ENCODE measurements around the gene PEDS1. TPM values are rescaled to one million over a fixed set of nuclear protein-coding genes. Genes with fewer than 3 reads are reported as not detected.

PEDS1 gene
- total and polyA plus RNA-seq, 2 of the 13 experiments (the other 11 are each of a cell fraction or from before 2014, with no cell fraction given) = 30.5 to 93.9 TPM

DNA sequence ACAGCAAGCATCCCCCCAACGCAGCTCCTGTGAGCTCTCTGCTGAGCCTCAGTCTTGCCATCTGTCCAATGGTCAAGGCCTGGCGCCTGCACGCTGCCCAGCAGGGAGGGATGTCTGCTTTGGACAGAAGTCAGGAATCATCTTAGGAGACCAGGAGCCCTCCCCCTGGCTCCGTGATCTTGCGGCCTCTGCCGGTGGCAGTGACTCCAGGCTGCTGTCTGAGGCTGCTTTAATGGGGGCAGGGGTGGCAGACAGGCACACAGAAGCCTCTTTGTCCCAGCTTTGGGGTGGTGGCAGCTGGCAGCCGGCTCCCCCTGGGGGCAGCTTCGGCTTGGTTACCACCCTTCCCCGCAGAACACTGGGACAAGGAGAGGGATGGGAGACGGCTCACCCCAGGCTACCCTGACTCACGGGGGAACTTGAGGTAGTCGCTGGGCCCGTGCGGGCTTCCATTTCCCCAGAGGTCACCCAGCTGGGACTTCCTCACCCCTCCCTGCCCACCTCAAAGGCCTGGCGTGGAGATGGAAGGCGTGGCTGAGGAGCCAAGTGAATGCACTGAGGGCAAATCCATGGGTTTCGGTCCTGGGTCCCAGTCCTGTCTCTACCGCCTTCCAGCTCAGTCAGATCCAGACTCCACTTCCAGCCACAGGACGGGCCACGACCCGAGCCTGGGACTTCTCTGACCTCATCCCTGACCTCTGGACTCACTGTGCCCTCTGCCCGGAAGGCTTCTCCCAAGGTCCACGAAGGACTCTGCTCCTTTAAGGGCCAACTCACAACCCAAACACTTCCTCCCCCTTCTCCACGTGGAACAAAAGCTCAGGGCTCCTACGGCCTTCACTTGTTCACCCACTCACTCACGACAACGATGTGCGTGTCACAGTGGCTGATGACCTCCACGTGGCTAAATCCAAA lies 14.8 kb downstream of the PEDS1 start (continued):
- TF ChIP-seq, protein P1, sequence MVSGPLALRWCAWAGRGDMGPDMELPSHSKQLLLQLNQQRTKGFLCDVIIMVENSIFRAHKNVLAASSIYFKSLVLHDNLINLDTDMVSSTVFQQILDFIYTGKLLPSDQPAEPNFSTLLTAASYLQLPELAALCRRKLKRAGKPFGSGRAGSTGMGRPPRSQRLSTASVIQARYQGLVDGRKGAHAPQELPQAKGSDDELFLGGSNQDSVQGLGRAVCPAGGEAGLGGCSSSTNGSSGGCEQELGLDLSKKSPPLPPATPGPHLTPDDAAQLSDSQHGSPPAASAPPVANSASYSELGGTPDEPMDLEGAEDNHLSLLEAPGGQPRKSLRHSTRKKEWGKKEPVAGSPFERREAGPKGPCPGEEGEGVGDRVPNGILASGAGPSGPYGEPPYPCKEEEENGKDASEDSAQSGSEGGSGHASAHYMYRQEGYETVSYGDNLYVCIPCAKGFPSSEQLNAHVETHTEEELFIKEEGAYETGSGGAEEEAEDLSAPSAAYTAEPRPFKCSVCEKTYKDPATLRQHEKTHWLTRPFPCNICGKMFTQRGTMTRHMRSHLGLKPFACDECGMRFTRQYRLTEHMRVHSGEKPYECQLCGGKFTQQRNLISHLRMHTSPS (CRISPR knock-in tag; IDR thresholded peaks at IDR 0.05; ENCODE audit: low read depth) = 0 out of 2 replicates have a peak, but pooled peaks have one; percentile 21
- TF ChIP-seq, protein P2, sequence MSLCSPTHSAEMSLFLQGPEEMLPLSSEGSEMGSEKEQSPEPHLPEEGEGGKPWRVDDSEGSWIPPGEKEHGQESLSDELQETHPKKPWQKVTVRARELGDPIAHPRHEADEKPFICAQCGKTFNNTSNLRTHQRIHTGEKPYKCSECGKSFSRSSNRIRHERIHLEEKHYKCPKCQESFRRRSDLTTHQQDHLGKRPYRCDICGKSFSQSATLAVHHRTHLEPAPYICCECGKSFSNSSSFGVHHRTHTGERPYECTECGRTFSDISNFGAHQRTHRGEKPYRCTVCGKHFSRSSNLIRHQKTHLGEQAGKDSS (CRISPR knock-in tag; IDR thresholded peaks at IDR 0.05; ENCODE audit: borderline replicate concordance, low read depth) = peak; percentile 41; the same call in 1 of the 2 replicates
- TF ChIP-seq NCOR1 (IDR thresholded peaks at IDR 0.05; ENCODE audit: borderline replicate concordance, low read length) (no peak; the same call in 1 of the 2 replicates), MYNN (CRISPR knock-in tag; IDR thresholded peaks at IDR 0.05; ENCODE audit: low read depth) (no peak), PLRG1 (conservative IDR thresholded peaks at IDR 0.05) (no peak), ZFY (CRISPR knock-in tag; IDR thresholded peaks at IDR 0.05) (0 out of 2 replicates have a peak, but pooled peaks have one; percentile 6), HMGA1 (CRISPR knock-in tag; conservative IDR thresholded peaks at IDR 0.05) (no peak), ZNF7 (CRISPR knock-in tag; IDR thresholded peaks at IDR 0.05) (no peak), KLF16 (CRISPR knock-in tag; IDR thresholded peaks at IDR 0.05) (peak in 1 of 2 experiments; percentile 6; a peak in 1 of 4 replicates), CEBPB (IDR thresholded peaks at IDR 0.05; ENCODE audit: borderline replicate concordance, low read depth, low read length) (no peak), SNRNP70 (IDR thresholded peaks at IDR 0.05; ENCODE audit: low read depth, low read length) (no peak), ZNF652 (CRISPR knock-in tag; IDR thresholded peaks at IDR 0.05; ENCODE audit: borderline replicate concordance, low read depth) (no peak)
- TF ChIP-seq, protein P3, sequence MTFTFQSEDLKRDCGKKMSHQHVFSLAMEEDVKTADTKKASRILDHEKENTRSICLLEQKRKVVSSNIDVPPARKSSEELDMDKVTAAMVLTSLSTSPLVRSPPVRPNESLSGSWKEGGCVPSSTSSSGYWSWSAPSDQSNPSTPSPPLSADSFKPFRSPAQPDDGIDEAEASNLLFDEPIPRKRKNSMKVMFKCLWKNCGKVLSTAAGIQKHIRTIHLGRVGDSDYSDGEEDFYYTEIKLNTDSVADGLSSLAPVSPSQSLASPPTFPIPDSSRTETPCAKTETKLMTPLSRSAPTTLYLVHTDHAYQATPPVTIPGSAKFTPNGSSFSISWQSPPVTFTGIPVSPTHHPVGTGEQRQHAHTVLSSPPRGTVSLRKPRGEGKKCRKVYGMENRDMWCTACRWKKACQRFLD (CRISPR knock-in tag; IDR thresholded peaks at IDR 0.05; ENCODE audit: borderline replicate concordance) = no peak
- TF ChIP-seq, protein P4, sequence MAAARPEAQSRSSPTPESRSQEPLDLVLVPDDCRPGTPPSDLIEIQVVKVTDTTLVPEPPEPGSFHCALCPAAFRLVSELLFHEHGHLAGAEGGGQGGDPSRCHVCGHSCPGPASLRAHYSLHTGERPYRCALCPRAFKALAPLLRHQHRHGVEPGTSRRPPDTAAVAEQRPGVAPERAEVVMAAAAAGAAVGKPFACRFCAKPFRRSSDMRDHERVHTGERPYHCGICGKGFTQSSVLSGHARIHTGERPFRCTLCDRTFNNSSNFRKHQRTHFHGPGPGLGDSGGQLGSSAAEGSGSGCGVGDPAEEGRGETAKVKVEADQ (CRISPR knock-in tag; IDR thresholded peaks at IDR 0.05; ENCODE audit: borderline replicate concordance) = no peak
- TF ChIP-seq, protein P5, sequence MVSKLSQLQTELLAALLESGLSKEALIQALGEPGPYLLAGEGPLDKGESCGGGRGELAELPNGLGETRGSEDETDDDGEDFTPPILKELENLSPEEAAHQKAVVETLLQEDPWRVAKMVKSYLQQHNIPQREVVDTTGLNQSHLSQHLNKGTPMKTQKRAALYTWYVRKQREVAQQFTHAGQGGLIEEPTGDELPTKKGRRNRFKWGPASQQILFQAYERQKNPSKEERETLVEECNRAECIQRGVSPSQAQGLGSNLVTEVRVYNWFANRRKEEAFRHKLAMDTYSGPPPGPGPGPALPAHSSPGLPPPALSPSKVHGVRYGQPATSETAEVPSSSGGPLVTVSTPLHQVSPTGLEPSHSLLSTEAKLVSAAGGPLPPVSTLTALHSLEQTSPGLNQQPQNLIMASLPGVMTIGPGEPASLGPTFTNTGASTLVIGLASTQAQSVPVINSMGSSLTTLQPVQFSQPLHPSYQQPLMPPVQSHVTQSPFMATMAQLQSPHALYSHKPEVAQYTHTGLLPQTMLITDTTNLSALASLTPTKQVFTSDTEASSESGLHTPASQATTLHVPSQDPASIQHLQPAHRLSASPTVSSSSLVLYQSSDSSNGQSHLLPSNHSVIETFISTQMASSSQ (IDR thresholded peaks at IDR 0.05; ENCODE audit: low read depth) = no peak
- TF ChIP-seq, protein P5 (CRISPR knock-in tag; IDR thresholded peaks at IDR 0.05; ENCODE audit: borderline replicate concordance) = no peak
- TF ChIP-seq, protein P6, sequence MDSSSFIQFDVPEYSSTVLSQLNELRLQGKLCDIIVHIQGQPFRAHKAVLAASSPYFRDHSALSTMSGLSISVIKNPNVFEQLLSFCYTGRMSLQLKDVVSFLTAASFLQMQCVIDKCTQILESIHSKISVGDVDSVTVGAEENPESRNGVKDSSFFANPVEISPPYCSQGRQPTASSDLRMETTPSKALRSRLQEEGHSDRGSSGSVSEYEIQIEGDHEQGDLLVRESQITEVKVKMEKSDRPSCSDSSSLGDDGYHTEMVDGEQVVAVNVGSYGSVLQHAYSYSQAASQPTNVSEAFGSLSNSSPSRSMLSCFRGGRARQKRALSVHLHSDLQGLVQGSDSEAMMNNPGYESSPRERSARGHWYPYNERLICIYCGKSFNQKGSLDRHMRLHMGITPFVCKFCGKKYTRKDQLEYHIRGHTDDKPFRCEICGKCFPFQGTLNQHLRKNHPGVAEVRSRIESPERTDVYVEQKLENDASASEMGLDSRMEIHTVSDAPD (CRISPR knock-in tag; IDR thresholded peaks at IDR 0.05) = no peak

All from HepG2 (cell line).